ENCODE data around the gene GDF10. TPM values are rescaled to one million over a fixed set of nuclear protein-coding genes. Genes with fewer than 3 reads are reported as not detected.

GDF10 gene
- total RNA-seq, 1 experiment from 2014 or later: 0.20 TPM

GRCh38 chr10:47344996-47345870 is 45.2 kb downstream of the GDF10 start:
- no peak overlapping the region for H2AK5ac ChIP-seq (ENCODE audit: insufficient read length, low read length)
- no peak overlapping the region for H3K14ac ChIP-seq (ENCODE audit: insufficient read depth, low read length)
- no peak overlapping the region for H2BK5ac ChIP-seq (ENCODE audit: insufficient read length, low read length)
- no CpG with 5 or more reads among the region's 13 CpGs for WGBS (ENCODE audit: extremely low coverage, insufficient read length, low lambda C conversion rate)
- H2BK15ac ChIP-seq (ENCODE audit: low read depth, low read length): no peak overlapping the region
- Mint-ChIP-seq H3K27ac (no peak overlapping the region), H3K27me3 (ENCODE audit: low read depth) (no peaks in the 10 kb centered on the region; the same call in 1 of the 2 replicates), H3K4me3 (no peak overlapping the region), H3K4me1 (peaks cover 13 to 14% of the 10 kb centered on the region in 2 experiments), H3K9me3 (no peaks in the 10 kb centered on the region), H3K36me3 (ENCODE audit: insufficient read depth in 1 of 3, low read depth in 3 of 3) (no peaks in the 10 kb centered on the region)
- H3K23ac ChIP-seq (ENCODE audit: insufficient read length, low read depth, low read length): no peak overlapping the region
- no peaks in the 10 kb centered on the region for H3K79me2 ChIP-seq (ENCODE audit: insufficient read depth, low read length)
- H3K4me1 ChIP-seq (ENCODE audit: insufficient read depth, low read length): no peaks in the 10 kb centered on the region; the same call in 1 of the 2 replicates
- no peak overlapping the region for H3K56ac ChIP-seq (ENCODE audit: insufficient read length, low read depth, low read length)
- no peak overlapping the region for H2BK20ac ChIP-seq (ENCODE audit: low read depth, low read length, poor library complexity, severe bottlenecking)
- no peaks in the 10 kb centered on the region for H3K27me3 ChIP-seq (ENCODE audit: insufficient read depth, low read length)
- no peak overlapping the region for H4K91ac ChIP-seq (ENCODE audit: insufficient read length, low read depth, low read length)
- H3K18ac ChIP-seq (ENCODE audit: insufficient read length, low read depth, low read length): no peak overlapping the region
- H4K8ac ChIP-seq (replicated peaks; ENCODE audit: insufficient read length, low read depth, low read length): no peak overlapping the region
- H4K20me1 ChIP-seq (ENCODE audit: control insufficient read depth, insufficient read depth, insufficient read length): no peaks in the 10 kb centered on the region
- H3T11ph ChIP-seq (ENCODE audit: low read length): no peak overlapping the region
- no peaks in the 10 kb centered on the region for H3K23me2 ChIP-seq (ENCODE audit: insufficient read length, low read depth, low read length, poor library complexity, severe bottlenecking)
- no peaks in the 10 kb centered on the region for H3K9me3 ChIP-seq (ENCODE audit: control insufficient read depth, low read depth, low read length)
- H3K9ac ChIP-seq (ENCODE audit: extremely low read depth, insufficient read length, low read length): no peak overlapping the region
- TF ChIP-seq CTCF (conservative IDR thresholded peaks at IDR 0.05): no peak
- DNase-seq: no peak
- H3K4ac ChIP-seq (ENCODE audit: low read depth, low read length): no peak overlapping the region
- no peak overlapping the region for H4K5ac ChIP-seq (ENCODE audit: insufficient read length, low read depth, low read length)
- no peak overlapping the region for H2BK120ac ChIP-seq (ENCODE audit: low read depth, low read length, poor library complexity, severe bottlenecking)
- H3K4me2 ChIP-seq (ENCODE audit: insufficient read depth, insufficient read length, low read length): no peak overlapping the region
- no peak overlapping the region for H3K27ac ChIP-seq (ENCODE audit: insufficient read length, low read depth, low read length)
- no peak overlapping the region for H2BK12ac ChIP-seq (ENCODE audit: insufficient read length, low read depth, low read length)
- H3K79me1 ChIP-seq (ENCODE audit: insufficient read depth, low read depth, low read length, poor library complexity, severe bottlenecking): no peaks in the 10 kb centered on the region
- no peak overlapping the region for H2AFZ ChIP-seq (ENCODE audit: low read length)
